Measurements from ENCODE around the gene FAM20A. TPM values are rescaled to one million over a fixed set of nuclear protein-coding genes. Genes with fewer than 3 reads are reported as not detected.

Gene FAM20A
- total RNA-seq, 1 experiment from 2014 or later = 0.34 TPM

GRCh38 chr17:68569346-68569745 is 31.8 kb downstream of the FAM20A start:
- Histone ChIP-seq H3K36me3 (ENCODE audit: control insufficient read depth, insufficient read depth, low read length) (no peaks in the 10 kb centered on the region), H3K27me3 (replicated peaks; ENCODE audit: control insufficient read depth, insufficient read depth, low read length) (no peaks in the 10 kb centered on the region), H3K9me3 (no peaks in the 10 kb centered on the region), H3K4me3 (ENCODE audit: low read depth, low read length) (no peak overlapping the region), H3K4me1 (peaks cover 18% of the 10 kb centered on the region)
- CTCF ChIA-PET = no interaction called here
- no peak for TF ChIP-seq CTCF (IDR thresholded peaks at IDR 0.05; ENCODE audit: insufficient read depth in 1 of 2, low read depth in 1 of 2, low read length in 1 of 2, severe bottlenecking in 1 of 2, unreplicated experiment in 1 of 2)
- Mint-ChIP-seq H3K36me3 (ENCODE audit: insufficient read depth, unreplicated experiment) (no peaks in the 10 kb centered on the region), H3K4me3 (ENCODE audit: unreplicated experiment) (no peak overlapping the region), H3K27me3 (ENCODE audit: insufficient read depth, unreplicated experiment) (no peaks in the 10 kb centered on the region), H3K4me1 (ENCODE audit: low read depth, unreplicated experiment) (peaks cover 43% of the 10 kb centered on the region), H3K27ac (ENCODE audit: unreplicated experiment) (no peak overlapping the region), H3K9me3 (ENCODE audit: unreplicated experiment) (peaks cover 17% of the 10 kb centered on the region)
- BruUV-seq (replicated peaks) = no TSS peak
- intact Hi-C loops (cut with micrococcal nuclease; ENCODE audit: unreplicated experiment) = no loop called here
- DNase-seq = no peak
- POLR2A ChIA-PET = no interaction called here

GRCh38 chr17:68568581-68568980 is 32.6 kb downstream of the FAM20A start:
- H3K4me3 ChIP-seq (ENCODE audit: low read depth, low read length) = no peak overlapping the region
- no peak for DNase-seq
- no peaks in the 10 kb centered on the region for H3K36me3 ChIP-seq (ENCODE audit: control insufficient read depth, insufficient read depth, low read length)
- Mint-ChIP-seq H3K4me3 (ENCODE audit: unreplicated experiment) (no peak overlapping the region), H3K27ac (ENCODE audit: unreplicated experiment) (no peak overlapping the region), H3K36me3 (ENCODE audit: insufficient read depth, unreplicated experiment) (no peaks in the 10 kb centered on the region), H3K9me3 (ENCODE audit: unreplicated experiment) (peaks cover 17% of the 10 kb centered on the region), H3K27me3 (ENCODE audit: insufficient read depth, unreplicated experiment) (no peaks in the 10 kb centered on the region), H3K4me1 (ENCODE audit: low read depth, unreplicated experiment) (peaks cover 43% of the 10 kb centered on the region)
- intact Hi-C loops (cut with micrococcal nuclease; ENCODE audit: unreplicated experiment) = no loop called here
- POLR2A ChIA-PET = no interaction called here
- CTCF ChIA-PET = no interaction called here
- H3K9me3 ChIP-seq = no peaks in the 10 kb centered on the region
- no peaks in the 10 kb centered on the region for H3K27me3 ChIP-seq (replicated peaks; ENCODE audit: control insufficient read depth, insufficient read depth, low read length)
- BruUV-seq (replicated peaks) = no TSS peak
- H3K4me1 ChIP-seq = peaks cover 18% of the 10 kb centered on the region
- no peak for TF ChIP-seq CTCF (IDR thresholded peaks at IDR 0.05; ENCODE audit: insufficient read depth in 1 of 2, low read depth in 1 of 2, low read length in 1 of 2, severe bottlenecking in 1 of 2, unreplicated experiment in 1 of 2)

- H3K27ac Mint-ChIP-seq (ENCODE audit: unreplicated experiment) = peak overlapping the region; percentile 74
- no TSS peak for BruUV-seq (replicated peaks)
Measured at GRCh38 chr17:68567581-68567980, 33.6 kb downstream of the FAM20A start.

More at GRCh38 chr17:68567581-68567980, 33.6 kb downstream of the FAM20A start:
- no peak for TF ChIP-seq CTCF (IDR thresholded peaks at IDR 0.05; ENCODE audit: insufficient read depth in 1 of 2, low read depth in 1 of 2, low read length in 1 of 2, severe bottlenecking in 1 of 2, unreplicated experiment in 1 of 2)
- peaks cover 17% of the 10 kb centered on the region for H3K9me3 Mint-ChIP-seq (ENCODE audit: unreplicated experiment)
- no peaks in the 10 kb centered on the region for H3K36me3 ChIP-seq (ENCODE audit: control insufficient read depth, insufficient read depth, low read length)
- no peaks in the 10 kb centered on the region for H3K27me3 Mint-ChIP-seq (ENCODE audit: insufficient read depth, unreplicated experiment)
- H3K4me3 Mint-ChIP-seq (ENCODE audit: unreplicated experiment) = no peak overlapping the region
- DNase-seq = no peak
- no peak overlapping the region for H3K4me3 ChIP-seq (ENCODE audit: low read depth, low read length)
- intact Hi-C loops (cut with micrococcal nuclease; ENCODE audit: unreplicated experiment) = loop anchor here (1.0 kb wide), 1 partner anchor 32 kb away; no protein-coding TSS in a partner anchor
- no peaks in the 10 kb centered on the region for H3K36me3 Mint-ChIP-seq (ENCODE audit: insufficient read depth, unreplicated experiment)
- H3K9me3 ChIP-seq = no peaks in the 10 kb centered on the region
- no peaks in the 10 kb centered on the region for H3K27me3 ChIP-seq (replicated peaks; ENCODE audit: control insufficient read depth, insufficient read depth, low read length)
- H3K4me1 ChIP-seq = peaks cover 18% of the 10 kb centered on the region
- ChIA-PET POLR2A (no interaction called here), CTCF (interaction anchor here (1.2 kb wide), 1 partner anchor 38 kb away, joined by 3 read pairs; no protein-coding TSS in a partner anchor)
- peaks cover 43% of the 10 kb centered on the region for H3K4me1 Mint-ChIP-seq (ENCODE audit: low read depth, unreplicated experiment)

All from Caco-2 (cell line).